Loucy (cell line): ENCODE measurements around the gene MYBPC2.
"Not testable (repeated sequence)": the region's sequence is repeated elsewhere in the genome, so short reads cannot be mapped to it uniquely, and the experiment has no call there.

ENCODE experiments used
- H2AFZ ChIP-seq: fragments of 200-600 bp; sonication (generic); 2 replicates; pipeline ENCODE4 v1.6.0; 2016; ENCODE audit warnings: antibody characterized with exemption, mild to moderate bottlenecking, low read length, moderate library complexity
- H3F3A ChIP-seq: fragments of 200-600 bp; 2 replicates; pipeline ENCODE4 v1.6.0; 2016; ENCODE audit warnings: antibody characterized with exemption, low read depth, mild to moderate bottlenecking
- H3K27me3 ChIP-seq: fragments of 200-600 bp; sonication (generic); 2 replicates; pipeline ENCODE4 v1.6.1; 2014; ENCODE audit warnings: low read length, mild to moderate bottlenecking; ENCODE audit not compliant: insufficient read depth, poor library complexity, severe bottlenecking
- H3K36me3 ChIP-seq: fragments of 200-600 bp; sonication (generic); 2 replicates; pipeline ENCODE4 v1.6.1; 2016; ENCODE audit warnings: low read length; ENCODE audit not compliant: insufficient read depth
- H3K4me1 ChIP-seq: fragments of 200-600 bp; sonication (generic); 2 replicates; pipeline ENCODE4 v1.5.1; 2014; ENCODE audit warnings: low read length, mild to moderate bottlenecking; ENCODE audit not compliant: insufficient read depth, poor library complexity, severe bottlenecking
- H3K4me2 ChIP-seq: fragments of 200-600 bp; sonication (generic); 2 replicates; pipeline ENCODE4 v1.6.0; 2014; ENCODE audit warnings: antibody characterized with exemption, low read length, low read depth, mild to moderate bottlenecking; ENCODE audit not compliant: poor library complexity, severe bottlenecking
- H3K4me3 ChIP-seq: fragments of 200-600 bp; sonication (generic); 2 replicates; pipeline ENCODE4 v1.5.1; 2014; ENCODE audit warnings: low read length, mild to moderate bottlenecking, mixed read lengths; ENCODE audit not compliant: poor library complexity, severe bottlenecking
- H3K79me2 ChIP-seq: fragments of 200-600 bp; sonication (generic); 2 replicates; pipeline ENCODE4 v1.6.1; 2014; ENCODE audit warnings: low read length; ENCODE audit not compliant: insufficient read depth
- H3K9ac ChIP-seq: fragments of 200-600 bp; sonication (generic); 2 replicates; pipeline ENCODE4 v1.6.0; 2014; ENCODE audit warnings: mild to moderate bottlenecking, low read depth, low read length, moderate library complexity; ENCODE audit not compliant: poor library complexity, severe bottlenecking
- H3K9me2 ChIP-seq: fragments of 200-600 bp; sonication (generic); replicated peaks from 2 replicates; pipeline ENCODE4 v1.6.1; 2016; ENCODE audit warnings: low read depth, low read length, mixed read lengths
- H3K9me3 ChIP-seq: fragments of 200-600 bp; sonication (generic); 2 replicates; pipeline ENCODE4 v1.6.1; 2014; ENCODE audit warnings: mild to moderate bottlenecking, antibody characterized with exemption, low read length, low read depth; ENCODE audit not compliant: insufficient read depth
- H4K20me1 ChIP-seq: fragments of 200-600 bp; sonication (generic); 2 replicates; pipeline ENCODE4 v1.6.0; 2014; ENCODE audit warnings: antibody characterized with exemption, low read length, mild to moderate bottlenecking; ENCODE audit not compliant: insufficient read depth, poor library complexity, severe bottlenecking
- CTCF ChIP-seq: fragments of 200-600 bp; sonication (generic); conservative IDR thresholded peaks from 2 replicates; pipeline ENCODE4 v1.5.1; 2014; ENCODE audit warnings: mild to moderate bottlenecking, antibody characterized with exemption, low read length
- EZH2phosphoT487 ChIP-seq: fragments of 200-600 bp; IDR thresholded peaks from 2 replicates; pipeline ENCODE4 v1.6.1; 2018; ENCODE audit warnings: antibody characterized with exemption, mild to moderate bottlenecking, moderate library complexity, borderline replicate concordance

Gene MYBPC2

DNA sequence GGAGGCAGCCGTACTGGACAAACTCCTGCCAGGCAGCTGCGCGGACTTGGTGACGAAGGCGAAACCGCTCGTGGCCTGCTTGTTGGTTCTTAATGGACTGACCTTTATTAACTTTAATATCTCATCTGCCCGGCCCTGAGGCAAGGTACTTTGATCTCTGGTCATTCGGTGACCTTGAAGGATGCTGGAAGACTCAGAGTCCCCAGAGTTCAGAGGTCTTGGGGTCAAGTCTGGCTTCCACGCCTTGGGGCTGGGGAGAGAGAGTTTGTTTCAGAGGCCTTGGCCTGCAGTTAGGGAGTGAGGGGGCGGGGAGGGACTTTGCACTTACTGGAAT, 34.0 kb downstream of the MYBPC2 start:
- Histone ChIP-seq H2AFZ (no peak overlapping the region), H3K4me2 (no peak overlapping the region), H3F3A (no peaks in the 10 kb centered on the region), H3K4me3 (no peak overlapping the region), H3K9me2 (no peaks in the 10 kb centered on the region), H3K9ac (no peak overlapping the region), H3K4me1 (no peaks in the 10 kb centered on the region), H3K36me3 (no peaks in the 10 kb centered on the region), H3K9me3 (no peaks in the 10 kb centered on the region), H4K20me1 (no peaks in the 10 kb centered on the region), H3K27me3 (no peaks in the 10 kb centered on the region), H3K79me2 (no peaks in the 10 kb centered on the region)
- TF ChIP-seq EZH2phosphoT487 (no peak), CTCF (no peak)

- Histone ChIP-seq H4K20me1 (no peaks in the 10 kb centered on the region), H2AFZ (no peak overlapping the region), H3K79me2 (no peaks in the 10 kb centered on the region), H3K4me1 (no peaks in the 10 kb centered on the region), H3K9me2 (no peaks in the 10 kb centered on the region), H3K36me3 (no peaks in the 10 kb centered on the region), H3F3A (no peaks in the 10 kb centered on the region), H3K4me2 (no peak overlapping the region), H3K4me3 (no peak overlapping the region), H3K27me3 (no peaks in the 10 kb centered on the region), H3K9ac (no peak overlapping the region), H3K9me3 (no peaks in the 10 kb centered on the region)
- no peak for TF ChIP-seq EZH2phosphoT487
- no peak for TF ChIP-seq CTCF
Observed at GRCh38 chr19:50467566-50467965, 34.9 kb downstream of the MYBPC2 start.

GRCh38 chr19:50468818-50469217, 36.1 kb downstream of the MYBPC2 start:
- Histone ChIP-seq H3K36me3 (no peaks in the 10 kb centered on the region), H3K79me2 (no peaks in the 10 kb centered on the region), H3K9ac (no peak overlapping the region), H2AFZ (no peak overlapping the region), H3K4me1 (no peaks in the 10 kb centered on the region), H3K27me3 (no peaks in the 10 kb centered on the region), H3F3A (no peaks in the 10 kb centered on the region), H3K4me2 (no peak overlapping the region), H3K9me3 (no peaks in the 10 kb centered on the region), H3K4me3 (no peak overlapping the region), H3K9me2 (no peaks in the 10 kb centered on the region), H4K20me1 (no peaks in the 10 kb centered on the region)
- TF ChIP-seq CTCF, result no peak
- TF ChIP-seq EZH2phosphoT487, result no peak

- not testable (repeated sequence) for H3K36me3 ChIP-seq
Observed at GRCh38 chr19:50473336-50473735, 40.6 kb downstream of the MYBPC2 start.

More at GRCh38 chr19:50473336-50473735, 40.6 kb downstream of the MYBPC2 start:
- H3K4me2 ChIP-seq, H3K9me3 ChIP-seq, H3K27me3 ChIP-seq, H4K20me1 ChIP-seq, H2AFZ ChIP-seq, H3K9me2 ChIP-seq, H3K4me1 ChIP-seq, H3F3A ChIP-seq, H3K79me2 ChIP-seq, H3K4me3 ChIP-seq, H3K9ac ChIP-seq: not testable (repeated sequence)
